HG02870 (cell line): Measurements from ENCODE around the gene EPHA6.
"Not testable (repeated sequence)": the region's sequence is repeated elsewhere in the genome, so short reads cannot be mapped to it uniquely, and the experiment has no call there.

Experiments
- ATAC-seq: cut with Tn5 transposase; IDR thresholded peaks from one replicate; pipeline ENCODE4 v1.9.1; 2021; ENCODE audit warnings: mild to moderate bottlenecking, moderate library complexity; ENCODE audit not compliant: unreplicated experiment

EPHA6 gene

GRCh38 chr3:96900566-96900965, 86.2 kb downstream of the EPHA6 start:
- no peak for ATAC-seq

DNA sequence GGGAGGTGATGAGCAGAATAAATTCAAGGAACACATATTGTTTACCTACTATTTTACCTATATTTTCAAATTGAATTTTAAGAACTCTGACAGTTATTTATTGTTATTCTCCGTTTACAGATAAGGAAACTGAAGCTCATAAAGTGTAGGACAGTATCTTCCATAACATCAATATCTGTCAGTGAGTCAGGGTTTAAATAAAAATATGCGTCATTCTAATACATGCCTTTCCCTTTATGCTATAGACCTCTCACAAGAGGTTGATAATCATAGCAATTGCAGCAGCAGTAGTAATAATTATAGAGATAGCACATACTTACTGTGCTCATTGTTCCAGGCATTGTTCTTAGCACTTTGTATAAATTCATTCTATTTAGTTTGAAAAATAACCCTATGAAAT, 101.1 kb downstream of the EPHA6 start:
- ATAC-seq = no peak

GRCh38 chr3:96931119-96931862, 116.9 kb downstream of the EPHA6 start:
- no peak for ATAC-seq

GRCh38 chr3:96942131-96942530, 127.7 kb downstream of the EPHA6 start:
- ATAC-seq = not testable (repeated sequence)

DNA sequence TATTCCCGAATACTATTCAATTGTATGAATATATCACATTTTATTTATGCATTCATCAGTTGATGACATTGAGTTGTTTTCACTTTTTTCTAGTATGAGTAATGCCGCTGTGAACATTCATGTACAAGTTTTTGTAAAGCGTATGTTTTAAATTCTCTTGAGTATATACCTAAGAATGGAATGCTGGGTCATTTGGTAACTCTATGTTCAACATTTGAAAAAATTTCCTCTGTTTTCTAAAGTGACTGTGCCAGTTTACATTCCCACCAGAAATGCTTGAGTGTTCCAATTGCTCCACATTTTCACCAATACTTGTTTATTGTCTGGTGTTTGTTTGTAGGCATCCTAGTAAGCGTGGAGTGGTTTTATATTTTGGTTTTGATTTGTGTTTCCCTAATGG, 144.5 kb downstream of the EPHA6 start:
- ATAC-seq = no peak

- ATAC-seq = no peak
Measured at GRCh38 chr3:96959474-96959873, 145.1 kb downstream of the EPHA6 start.

DNA sequence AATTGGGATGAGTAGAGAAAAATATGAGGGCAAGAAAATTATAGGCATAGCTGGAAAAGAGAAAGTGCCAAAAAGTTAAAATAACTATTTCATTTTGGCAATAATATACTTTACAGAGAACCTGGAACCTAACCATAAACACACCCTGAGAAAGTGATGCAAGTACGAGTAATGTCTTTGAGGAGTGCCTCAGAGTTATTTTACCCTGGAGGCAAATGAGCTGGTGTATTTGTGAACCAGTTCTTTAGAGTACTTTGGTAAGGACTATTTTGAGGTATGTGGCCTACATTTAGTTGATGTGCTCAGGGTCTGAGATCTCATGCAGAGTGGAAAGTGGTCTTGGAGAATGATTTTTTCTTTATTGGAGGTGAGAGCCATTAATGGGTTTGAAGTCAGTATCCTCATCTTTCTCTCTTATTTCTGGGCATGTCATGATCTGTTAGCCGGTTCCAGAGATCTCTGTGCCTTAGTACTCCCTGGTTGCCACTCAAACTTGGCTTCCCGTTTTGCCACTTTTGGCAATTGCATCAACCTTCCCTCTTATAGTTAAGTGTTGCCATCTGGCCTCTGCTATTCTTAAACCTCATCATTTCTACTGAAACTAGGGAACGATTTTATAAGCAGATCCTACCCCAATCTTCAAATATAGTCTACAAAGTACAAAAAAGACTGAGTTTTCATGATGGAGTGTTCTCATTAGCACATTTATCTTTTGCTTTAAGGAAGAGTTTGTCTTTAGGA, 145.7 kb downstream of the EPHA6 start:
- no peak for ATAC-seq

DNA sequence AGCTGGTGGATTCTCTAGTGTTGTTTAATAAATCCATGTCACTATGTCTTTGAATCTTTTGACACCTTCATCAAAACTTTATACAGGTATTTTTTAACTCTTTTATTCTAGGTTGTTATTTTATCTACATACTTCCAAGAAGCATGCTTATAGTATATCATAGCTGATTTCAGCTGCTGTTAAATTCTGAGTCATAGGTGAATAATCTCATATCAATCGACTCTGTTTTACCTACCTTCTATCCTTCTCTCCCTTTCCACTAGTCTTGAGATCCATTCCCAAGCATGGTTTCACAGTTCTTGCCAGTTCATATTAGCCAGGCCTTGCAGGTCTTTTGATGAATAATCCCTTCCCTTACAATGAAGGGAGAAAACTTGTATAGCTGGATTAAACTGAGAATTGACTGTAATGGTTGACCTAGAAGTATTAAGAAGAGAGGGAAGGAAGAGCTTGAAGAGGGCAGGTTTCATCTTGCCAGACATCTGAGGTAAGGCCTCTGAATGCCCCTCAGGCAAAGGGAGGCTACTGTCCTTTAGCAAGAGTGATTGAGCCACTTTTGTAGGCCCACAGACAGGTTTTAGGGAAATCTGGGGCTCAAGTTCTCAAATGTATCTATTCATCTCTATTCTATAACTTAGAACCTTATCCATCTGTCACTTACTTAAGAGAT, 146.4 kb downstream of the EPHA6 start:
- ATAC-seq = no peak

- ATAC-seq = no peak
Measured at GRCh38 chr3:96961576-96961975, 147.2 kb downstream of the EPHA6 start.

- ATAC-seq = no peak
Measured at GRCh38 chr3:96966181-96966929, 152.0 kb downstream of the EPHA6 start.

DNA sequence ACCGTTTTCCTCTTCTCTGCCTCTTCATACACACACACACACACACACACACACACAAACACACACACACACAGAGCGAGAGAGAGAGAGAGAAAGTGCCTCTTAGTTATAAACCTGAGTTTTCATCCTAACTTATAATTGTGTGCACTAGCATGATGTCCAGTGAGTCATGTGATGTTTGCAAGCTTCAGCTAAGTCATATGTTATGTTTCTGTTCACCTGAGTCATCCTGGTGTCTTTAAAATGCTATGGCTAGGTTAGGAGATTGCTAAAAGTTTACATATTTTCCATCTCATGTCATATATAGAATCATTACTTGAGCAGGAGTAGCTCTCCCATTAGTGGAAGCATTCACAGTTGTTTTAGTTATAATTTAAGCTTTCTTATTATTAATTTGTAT, 155.8 kb downstream of the EPHA6 start:
- no peak for ATAC-seq

GRCh38 chr3:96977671-96978070, 163.3 kb downstream of the EPHA6 start:
- ATAC-seq = no peak

DNA sequence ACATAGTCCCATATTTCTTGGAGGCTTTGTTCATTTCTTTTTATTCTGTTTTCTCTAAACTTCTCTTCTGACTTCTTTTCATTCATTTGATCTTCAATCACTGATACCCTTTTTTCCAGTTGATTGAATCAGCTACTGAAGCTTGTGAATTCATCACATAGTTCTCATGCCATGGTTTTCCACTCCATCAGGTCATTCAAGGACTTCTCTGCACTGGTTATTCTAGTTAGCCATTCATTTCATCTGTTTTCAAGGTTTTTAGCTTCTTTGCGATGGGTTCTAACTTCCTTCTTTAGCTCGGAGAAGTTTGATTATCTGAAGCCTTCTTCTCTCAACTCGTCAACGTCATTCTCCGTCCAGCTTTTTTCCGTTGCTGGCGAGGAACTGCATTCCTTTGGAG, 169.3 kb downstream of the EPHA6 start:
- ATAC-seq = not testable (repeated sequence)

DNA sequence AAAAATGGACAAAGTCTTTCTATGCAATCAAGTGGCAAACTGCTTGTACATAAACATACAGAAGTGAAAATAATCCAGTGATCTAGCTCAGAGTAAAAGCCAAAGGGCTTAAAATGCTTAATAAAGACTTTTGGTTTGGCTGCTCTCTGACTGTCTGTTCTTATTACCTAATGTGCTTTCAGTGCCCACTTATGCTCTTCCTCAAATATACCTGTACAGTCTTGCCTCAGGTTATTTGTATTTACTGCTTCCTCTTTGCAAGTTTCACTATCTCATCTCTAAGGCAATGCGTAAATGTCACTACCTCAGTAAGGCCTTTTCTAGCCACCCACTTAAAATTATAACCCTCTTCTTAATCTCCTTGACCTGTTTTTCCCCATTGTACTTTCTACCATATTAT, 171.8 kb downstream of the EPHA6 start:
- no peak for ATAC-seq

GRCh38 chr3:96991231-96991630, 176.8 kb downstream of the EPHA6 start:
- no peak for ATAC-seq

GRCh38 chr3:96991800-96992365, 177.5 kb downstream of the EPHA6 start:
- no peak for ATAC-seq

- no peak for ATAC-seq
Measured at GRCh38 chr3:96994988-96995387, 180.6 kb downstream of the EPHA6 start.

- ATAC-seq = no peak
Measured at GRCh38 chr3:96996009-96996408, 181.6 kb downstream of the EPHA6 start.

GRCh38 chr3:97001611-97002010, 187.2 kb downstream of the EPHA6 start:
- no peak for ATAC-seq

GRCh38 chr3:97009427-97010019, 195.1 kb downstream of the EPHA6 start:
- ATAC-seq = no peak
